GM23248 (cell line): ENCODE results near the gene PCSK5.

Experiments
- EZH2 ChIP-seq: fragments of 200-600 bp; sonication (generic); IDR thresholded peaks from 2 replicates; pipeline ENCODE4 v1.6.1; 2018; ENCODE audit warnings: antibody characterized with exemption, mild to moderate bottlenecking; ENCODE audit not compliant: insufficient read depth, poor library complexity, severe bottlenecking
- EZH2phosphoT487 ChIP-seq: fragments of 200-600 bp; sonication (generic); IDR thresholded peaks from 2 replicates; pipeline ENCODE4 v1.6.1; 2018; ENCODE audit warnings: antibody characterized with exemption, moderate library complexity, mild to moderate bottlenecking, low read depth; ENCODE audit not compliant: insufficient read depth

- TF ChIP-seq EZH2 (no peak), EZH2phosphoT487 (no peak)
Observed at GRCh38 chr9:76153902-76154629, 263.6 kb downstream of the PCSK5 start.
